Vagina (tissue), 2 donors: Measurements from ENCODE around the gene NCF4. TPM values are rescaled to one million over a fixed set of nuclear protein-coding genes. Genes with fewer than 3 reads are reported as not detected.

Experiments used
- DNase-seq, 2 donors: peaks; one replicate each; pipeline ENCODE4 v3.0.0-alpha.2; 2017; ENCODE audit errors: extremely low spot score in 2 of 2
- H3K27ac ChIP-seq: fragments of 200-600 bp; sonication (generic); one replicate; pipeline ENCODE4 v1.5.1; 2019
- H3K27me3 ChIP-seq: fragments of 200-600 bp; sonication (generic); one replicate; pipeline ENCODE4 v1.5.1; 2019
- H3K36me3 ChIP-seq, 2 donors: fragments of 200-600 bp; sonication (generic); one replicate each; pipeline ENCODE4 v1.5.1; 2017 to 2019
- H3K4me1 ChIP-seq: fragments of 200-600 bp; sonication (generic); one replicate; pipeline ENCODE4 v1.5.1; 2019
- H3K4me3 ChIP-seq, 2 donors: fragments of 200-600 bp; sonication (generic); 1 replicate in 1 of 2; 2 replicates in 1 of 2; pipeline ENCODE4 v1.5.1; 2016 to 2019
- H3K9me3 ChIP-seq: fragments of 200-600 bp; sonication (generic); one replicate; pipeline ENCODE4 v1.5.1; 2019
- CTCF ChIP-seq, 3 experiments: fragments of 450-650 bp in 2 of 3; fragments of 200-600 bp in 1 of 3; sonication (generic) in 1 of 3; IDR thresholded peaks; one replicate each; pipeline ENCODE4 v1.5.1; 2017 to 2019; ENCODE audit warnings: antibody characterized with exemption in 3 of 3, mild to moderate bottlenecking in 2 of 3, moderate library complexity in 2 of 3
- POLR2A ChIP-seq, 2 donors: fragments of 450-650 bp; IDR thresholded peaks; one replicate each; pipeline ENCODE4 v1.6.1; 2017; ENCODE audit warnings: antibody characterized with exemption in 2 of 2, mild to moderate bottlenecking in 2 of 2, moderate library complexity in 2 of 2
- POLR2AphosphoS5 ChIP-seq, 2 donors: sonication (generic); formaldehyde crosslinking; IDR thresholded peaks; one replicate each; pipeline ENCODE4 v1.9.0; 2017; ENCODE audit warnings: antibody characterized with exemption in 2 of 2, mild to moderate bottlenecking in 2 of 2, low read depth in 1 of 2; ENCODE audit not compliant: insufficient read depth in 1 of 2
- intact Hi-C: fragments of 100-400 bp; cut with DNase I; formaldehyde crosslinking; loops from one replicate; pipeline ENCODE4 v1.15.1; 2023
- total RNA-seq: library from RNA; depleted of rRNA; stranded (reverse); fragments of >200 nt; gene quantifications from one replicate; pipeline ENCODE4 v1.2.3, GENCODE V29; 2016

NCF4 gene
- total RNA-seq, 1 donor from 2014 or later, result 37.6 TPM

DNA sequence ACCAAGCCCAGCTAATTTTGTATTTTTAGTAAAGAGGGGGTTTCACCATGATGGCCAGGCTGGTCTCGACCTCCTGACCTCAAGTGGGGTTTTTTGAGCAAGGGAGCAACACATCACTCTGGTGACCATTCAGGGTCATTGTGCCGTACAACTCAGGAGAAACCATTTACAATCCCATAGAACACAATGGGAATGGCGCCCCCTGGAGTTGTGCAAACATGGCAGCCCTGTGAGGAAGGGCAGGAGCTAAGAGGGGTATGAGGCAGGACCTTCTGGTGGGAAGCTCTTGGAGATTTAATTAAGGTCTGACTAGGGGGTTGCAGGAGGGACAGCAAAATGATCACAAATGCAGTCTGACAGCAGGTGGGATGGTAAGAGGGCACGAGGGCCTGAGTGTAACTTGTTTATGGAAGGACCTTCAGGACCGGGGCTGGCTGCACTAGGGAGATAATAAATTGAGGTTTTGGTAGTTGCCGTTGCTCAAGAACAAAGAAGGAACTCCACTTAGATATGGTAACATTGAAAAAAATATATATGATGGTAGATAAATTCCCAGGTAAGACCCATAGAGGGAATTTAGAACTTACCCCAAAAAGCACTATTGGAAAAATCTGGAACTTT, 43.6 kb downstream of the NCF4 start:
- no peaks in the 10 kb centered on the region for H3K9me3 ChIP-seq
- no peak overlapping the region for H3K4me3 ChIP-seq
- H3K27me3 ChIP-seq, result no peaks in the 10 kb centered on the region
- no peaks in the 10 kb centered on the region for H3K4me1 ChIP-seq
- TF ChIP-seq POLR2AphosphoS5 (IDR thresholded peaks at IDR 0.05; ENCODE audit: insufficient read depth in 1 of 2, low read depth in 1 of 2) (no peak), CTCF (IDR thresholded peaks at IDR 0.05) (no peak), POLR2A (IDR thresholded peaks at IDR 0.05) (no peak)
- intact Hi-C loops, result no loop called here
- DNase-seq, result no peak
- no peak overlapping the region for H3K27ac ChIP-seq
- H3K36me3 ChIP-seq, result no peaks in the 10 kb centered on the region

DNA sequence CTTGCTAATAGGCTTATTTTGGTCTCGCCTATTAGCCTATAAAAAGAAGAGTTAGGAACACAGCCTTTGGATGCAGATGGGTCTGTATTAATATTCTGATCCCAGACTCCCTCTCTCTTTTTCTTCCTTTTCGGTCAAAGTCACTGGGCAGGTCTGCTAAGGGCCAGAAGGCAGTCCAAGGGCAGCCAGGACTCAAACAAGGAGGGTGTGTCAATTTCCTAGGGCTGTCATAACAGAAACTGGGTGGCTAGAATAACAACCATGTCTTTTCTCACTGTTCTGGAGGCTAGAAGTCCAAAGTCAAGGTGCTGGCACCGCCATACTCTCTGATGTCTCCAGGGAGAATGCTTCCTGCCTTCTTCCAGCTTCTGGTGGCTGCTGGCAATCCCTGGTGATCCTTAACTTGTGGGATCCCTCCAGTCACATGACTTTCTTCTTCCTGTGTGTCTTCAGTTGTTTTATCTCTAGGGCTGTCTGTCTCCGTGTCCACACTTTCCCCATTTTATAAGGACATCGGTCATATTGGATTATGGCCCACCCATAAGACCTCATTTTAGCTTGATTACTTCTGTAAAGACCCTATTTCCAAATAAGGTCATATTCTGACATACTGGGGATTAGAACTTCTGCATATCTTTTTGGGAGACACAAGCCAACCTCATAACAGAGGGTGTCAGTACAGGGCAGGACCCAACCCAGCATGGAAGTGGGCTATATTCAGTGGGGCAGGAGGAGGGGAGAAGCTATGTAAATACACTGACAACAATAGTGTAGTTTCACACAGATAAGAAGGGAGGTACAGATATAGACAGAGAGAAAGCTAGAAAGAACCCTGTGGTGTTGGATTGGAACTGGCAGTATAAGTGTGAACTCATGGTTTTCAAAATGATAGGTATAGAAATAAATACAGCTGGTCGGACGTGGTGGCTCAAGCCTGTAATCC, 46.7 kb downstream of the NCF4 start:
- TF ChIP-seq POLR2AphosphoS5 (IDR thresholded peaks at IDR 0.05; ENCODE audit: insufficient read depth in 1 of 2, low read depth in 1 of 2) (no peak), POLR2A (IDR thresholded peaks at IDR 0.05) (no peak), CTCF (IDR thresholded peaks at IDR 0.05) (no peak)
- H3K9me3 ChIP-seq, result no peaks in the 10 kb centered on the region
- H3K4me3 ChIP-seq, result no peak overlapping the region
- no peaks in the 10 kb centered on the region for H3K4me1 ChIP-seq
- H3K27ac ChIP-seq, result no peak overlapping the region
- DNase-seq, result no peak
- intact Hi-C loops, result no loop called here
- H3K36me3 ChIP-seq, result no peaks in the 10 kb centered on the region
- no peaks in the 10 kb centered on the region for H3K27me3 ChIP-seq

GRCh38 chr22:36910461-36910860, 49.7 kb downstream of the NCF4 start:
- H3K9me3 ChIP-seq, result no peaks in the 10 kb centered on the region
- H3K27me3 ChIP-seq, result no peaks in the 10 kb centered on the region
- H3K4me3 ChIP-seq, result no peak overlapping the region
- no peaks in the 10 kb centered on the region for H3K4me1 ChIP-seq
- no peak for TF ChIP-seq POLR2A (IDR thresholded peaks at IDR 0.05)
- no peak for TF ChIP-seq CTCF (IDR thresholded peaks at IDR 0.05)
- peak in 1 of 2 donors; percentile 56 for TF ChIP-seq POLR2AphosphoS5 (IDR thresholded peaks at IDR 0.05; ENCODE audit: insufficient read depth in 1 of 2, low read depth in 1 of 2)
- intact Hi-C loops, result no loop called here
- no peak overlapping the region for H3K27ac ChIP-seq
- DNase-seq, result no peak
- no peaks in the 10 kb centered on the region for H3K36me3 ChIP-seq

- Histone ChIP-seq H3K9me3 (no peaks in the 10 kb centered on the region), H3K4me3 (no peak overlapping the region), H3K36me3 (no peaks in the 10 kb centered on the region), H3K4me1 (no peaks in the 10 kb centered on the region), H3K27me3 (no peaks in the 10 kb centered on the region), H3K27ac (no peak overlapping the region)
- intact Hi-C loops, result no loop called here
- DNase-seq, result no peak
- no peak for TF ChIP-seq POLR2A (IDR thresholded peaks at IDR 0.05)
- no peak for TF ChIP-seq CTCF (IDR thresholded peaks at IDR 0.05)
- no peak for TF ChIP-seq POLR2AphosphoS5 (IDR thresholded peaks at IDR 0.05; ENCODE audit: insufficient read depth in 1 of 2, low read depth in 1 of 2)
These were observed 51.3 kb downstream of the NCF4 start for GRCh38 chr22:36911887-36912661.
